Gastroesophageal sphincter (tissue), 3 donors: ENCODE results near the gene SHISA7.

Source experiments
- CTCF ChIP-seq, 4 experiments: fragments of 200-600 bp in 2 of 4; fragments of 450-650 bp in 2 of 4; sonication (generic) in 1 of 4; IDR thresholded peaks; one replicate each; pipeline ENCODE4 v1.5.1; 2017 to 2019; ENCODE audit warnings: antibody characterized with exemption in 4 of 4, mild to moderate bottlenecking in 2 of 4, moderate library complexity in 2 of 4
- EP300 ChIP-seq: sonication (generic); formaldehyde crosslinking; IDR thresholded peaks from one replicate; pipeline ENCODE4 v1.6.1; 2017; ENCODE audit warnings: antibody characterized with exemption, mild to moderate bottlenecking
- POLR2A ChIP-seq, 2 donors: fragments of 450-650 bp; IDR thresholded peaks; one replicate each; pipeline ENCODE4 v1.6.1; 2017; ENCODE audit warnings: antibody characterized with exemption in 2 of 2, mild to moderate bottlenecking in 2 of 2, moderate library complexity in 1 of 2
- POLR2AphosphoS5 ChIP-seq: sonication (generic); formaldehyde crosslinking; IDR thresholded peaks from one replicate; pipeline ENCODE4 v1.6.1; 2017; ENCODE audit warnings: antibody characterized with exemption

GRCh38 chr19:55423225-55424005 is 19.7 kb downstream of the SHISA7 start:
- TF ChIP-seq POLR2A (IDR thresholded peaks at IDR 0.05) (no peak), CTCF (IDR thresholded peaks at IDR 0.05) (no peak), EP300 (no peak), POLR2AphosphoS5 (no peak)
